WI38 (cell line): ENCODE results near the gene RPS6KA2.
A peak's percentile ranks its signal among the peaks of the same experiment; 100 is the strongest.
"Not testable (repeated sequence)": the region's sequence is repeated elsewhere in the genome, so short reads cannot be mapped to it uniquely, and the experiment has no call there.

Source experiments
- H3K4me3 ChIP-seq: 2 replicates; pipeline ENCODE4 v1.5.1; 2011; ENCODE audit warnings: low read depth, mild to moderate bottlenecking, control low read depth, low read length
- TF ChIP-seq, protein P1 (sequence below): IDR thresholded peaks from 2 replicates; pipeline ENCODE4 v1.5.1; 2012; ENCODE audit warnings: low read depth, mild to moderate bottlenecking, control low read depth, low read length

The RPS6KA2 gene

DNA sequence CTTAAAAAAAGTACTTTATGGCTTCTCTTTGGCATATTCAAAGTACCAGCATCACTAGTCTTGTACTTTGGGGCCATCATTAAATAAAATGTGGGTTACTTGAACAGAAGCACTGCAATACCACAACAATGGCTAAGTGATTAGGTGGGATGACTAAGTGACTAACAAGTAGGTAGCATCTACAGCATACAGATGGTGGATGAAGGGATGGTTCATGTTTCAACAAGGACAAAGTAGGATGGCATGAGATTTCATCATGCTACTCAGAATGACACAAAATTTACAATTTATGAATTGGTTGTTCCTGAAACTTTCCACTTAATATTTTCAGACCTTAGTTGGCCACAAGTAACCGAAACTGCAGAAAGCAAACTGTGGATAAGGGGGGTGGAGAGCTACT, 252.0 kb downstream of the RPS6KA2 start:
- TF ChIP-seq, protein P1, sequence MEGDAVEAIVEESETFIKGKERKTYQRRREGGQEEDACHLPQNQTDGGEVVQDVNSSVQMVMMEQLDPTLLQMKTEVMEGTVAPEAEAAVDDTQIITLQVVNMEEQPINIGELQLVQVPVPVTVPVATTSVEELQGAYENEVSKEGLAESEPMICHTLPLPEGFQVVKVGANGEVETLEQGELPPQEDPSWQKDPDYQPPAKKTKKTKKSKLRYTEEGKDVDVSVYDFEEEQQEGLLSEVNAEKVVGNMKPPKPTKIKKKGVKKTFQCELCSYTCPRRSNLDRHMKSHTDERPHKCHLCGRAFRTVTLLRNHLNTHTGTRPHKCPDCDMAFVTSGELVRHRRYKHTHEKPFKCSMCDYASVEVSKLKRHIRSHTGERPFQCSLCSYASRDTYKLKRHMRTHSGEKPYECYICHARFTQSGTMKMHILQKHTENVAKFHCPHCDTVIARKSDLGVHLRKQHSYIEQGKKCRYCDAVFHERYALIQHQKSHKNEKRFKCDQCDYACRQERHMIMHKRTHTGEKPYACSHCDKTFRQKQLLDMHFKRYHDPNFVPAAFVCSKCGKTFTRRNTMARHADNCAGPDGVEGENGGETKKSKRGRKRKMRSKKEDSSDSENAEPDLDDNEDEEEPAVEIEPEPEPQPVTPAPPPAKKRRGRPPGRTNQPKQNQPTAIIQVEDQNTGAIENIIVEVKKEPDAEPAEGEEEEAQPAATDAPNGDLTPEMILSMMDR, result no peak
- H3K4me3 ChIP-seq, result no peak overlapping the region

DNA sequence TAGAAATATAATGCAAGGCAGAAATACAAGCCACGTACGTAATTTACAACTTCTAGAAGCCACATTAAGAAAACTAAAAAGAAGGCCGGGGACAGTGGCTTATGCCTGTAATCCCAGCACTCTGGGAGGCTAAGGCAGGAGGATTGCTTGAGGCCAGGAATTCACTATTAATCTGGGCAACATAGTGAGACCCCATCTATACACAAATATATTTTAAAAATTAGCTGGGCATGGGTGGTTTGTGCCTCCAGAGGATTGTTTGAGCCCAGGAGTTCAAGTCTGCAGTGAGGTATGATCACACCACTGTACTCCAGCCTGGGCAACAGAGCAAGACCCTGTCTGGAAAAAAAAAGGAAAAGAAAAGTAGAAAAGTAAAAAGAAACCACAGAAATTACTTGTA, 256.6 kb downstream of the RPS6KA2 start:
- TF ChIP-seq, protein P1, result no peak

DNA sequence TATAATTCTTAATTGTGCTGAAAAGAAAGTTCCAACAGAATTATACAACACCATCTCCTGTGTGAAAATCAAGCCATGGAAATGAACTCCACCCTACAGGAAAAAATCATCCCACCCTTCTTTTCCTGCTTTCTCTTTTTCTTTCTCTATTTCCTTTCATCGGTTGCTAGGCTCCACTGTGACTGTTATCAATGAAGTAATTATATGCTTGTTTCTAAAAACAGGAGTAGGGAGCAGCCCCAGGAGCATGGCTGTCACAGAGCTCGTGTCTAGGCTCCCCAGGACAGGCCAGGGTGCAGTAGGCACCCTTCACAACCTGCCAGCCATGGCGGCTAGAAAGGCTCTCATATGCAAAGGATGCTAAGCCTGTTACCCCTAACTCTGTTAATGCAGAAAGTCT, 257.3 kb downstream of the RPS6KA2 start:
- TF ChIP-seq, protein P1, result no peak
- H3K4me3 ChIP-seq, result no peak overlapping the region

More for the DNA sequence above, 256.6 kb downstream of the RPS6KA2 start:
- H3K4me3 ChIP-seq, result no peak overlapping the region

DNA sequence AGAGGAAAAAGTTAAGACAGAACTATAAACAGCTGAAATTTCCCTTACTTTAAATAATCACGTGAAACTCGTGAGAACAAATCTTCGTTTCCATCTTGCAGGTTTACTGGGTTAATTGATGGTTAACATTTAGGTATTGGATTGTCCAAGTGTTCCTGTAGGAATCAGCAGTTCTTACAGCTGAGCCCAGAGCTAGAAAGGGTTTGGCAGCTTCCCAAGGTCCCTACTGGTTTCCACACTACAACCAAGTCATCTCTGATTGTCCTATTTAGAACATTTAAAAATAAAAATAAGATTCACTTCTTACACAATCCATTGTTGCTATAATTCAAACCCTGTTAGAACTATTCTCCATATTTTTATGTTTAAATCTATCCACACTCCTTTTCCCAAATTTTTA, 260.1 kb downstream of the RPS6KA2 start:
- TF ChIP-seq, protein P1, result no peak

DNA sequence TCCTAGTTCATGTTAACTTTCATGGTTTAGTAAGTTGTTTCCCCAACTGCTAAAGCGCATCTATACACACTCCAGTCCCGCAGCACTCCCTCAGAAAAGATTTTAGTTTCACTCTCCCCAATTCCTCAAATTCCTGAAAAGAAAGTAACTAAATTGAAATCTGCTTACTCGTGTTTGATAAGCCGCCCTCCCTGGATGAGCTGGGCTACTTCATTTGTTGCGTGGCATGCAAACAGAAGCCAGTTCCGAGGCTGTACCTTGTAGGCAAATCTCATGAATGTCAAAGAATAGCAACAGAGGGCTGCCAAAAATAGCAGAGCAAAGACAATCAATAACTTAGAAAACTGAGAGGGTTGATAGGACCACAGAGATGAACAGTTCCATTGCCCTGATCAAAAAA, 261.2 kb downstream of the RPS6KA2 start:
- 0 out of 2 replicates have a peak overlapping the region, but pooled peaks have one; percentile 8 for H3K4me3 ChIP-seq

More for the DNA sequence above, 260.1 kb downstream of the RPS6KA2 start:
- no peak overlapping the region for H3K4me3 ChIP-seq

DNA sequence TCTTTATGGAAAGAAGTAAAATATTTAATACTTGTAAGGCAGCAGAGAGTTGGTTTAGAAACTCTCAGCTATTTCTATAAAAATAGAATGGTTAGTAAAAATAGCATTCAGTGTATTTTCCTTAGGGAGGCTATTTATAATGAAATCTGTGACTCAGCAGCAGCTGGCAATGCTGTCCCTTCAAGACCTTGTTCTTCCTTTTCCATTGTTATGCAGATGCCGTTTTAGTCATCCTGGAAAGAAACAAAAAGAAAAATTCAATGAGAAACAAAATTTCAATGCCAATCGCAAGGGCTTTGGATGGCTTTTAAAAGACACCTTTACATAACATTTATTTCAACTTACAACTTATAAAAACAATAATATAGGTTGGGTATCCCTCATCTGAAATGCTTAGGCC, 261.8 kb downstream of the RPS6KA2 start:
- H3K4me3 ChIP-seq, result no peak overlapping the region

More for the DNA sequence above, 261.2 kb downstream of the RPS6KA2 start:
- TF ChIP-seq, protein P1, result no peak

DNA sequence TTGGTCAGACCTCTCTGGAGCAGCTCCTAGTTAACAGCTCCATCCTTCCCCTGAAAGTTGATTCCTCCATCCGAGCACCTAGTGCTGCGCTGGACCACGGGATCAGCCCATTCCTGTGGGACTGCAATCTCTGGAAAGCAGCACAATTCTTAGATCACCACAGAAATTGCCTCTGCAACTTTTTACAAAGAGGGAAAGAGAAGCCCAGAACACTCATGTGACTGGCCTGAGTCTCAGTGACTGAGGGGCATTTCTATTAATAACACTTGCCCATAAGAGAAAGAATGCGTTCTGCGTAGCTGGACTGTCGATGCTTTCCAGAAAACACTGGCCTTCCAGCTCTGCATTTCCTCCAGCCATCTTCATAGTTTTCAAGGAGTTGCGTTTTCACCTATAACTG, 262.6 kb downstream of the RPS6KA2 start:
- TF ChIP-seq, protein P1, result no peak

More for the DNA sequence above, 261.8 kb downstream of the RPS6KA2 start:
- TF ChIP-seq, protein P1, result no peak

DNA sequence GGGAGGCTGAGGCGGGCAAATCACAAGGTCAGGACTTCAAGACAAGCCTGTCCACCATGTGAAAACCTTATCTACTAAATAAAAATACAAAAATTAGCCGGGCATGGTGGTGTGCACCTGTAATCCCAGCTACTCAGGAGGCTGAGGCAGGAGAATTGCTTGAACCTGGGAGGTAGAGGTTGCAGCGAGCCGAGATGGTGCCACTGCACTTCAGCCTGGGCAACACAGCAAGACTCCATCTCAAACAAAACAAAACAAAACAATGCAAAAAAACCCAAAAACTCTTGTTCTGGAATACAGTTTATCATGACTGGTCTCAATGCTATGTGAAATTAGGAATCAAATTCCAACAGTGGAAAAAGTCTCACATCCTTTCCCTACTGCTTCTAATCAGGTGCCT, 264.6 kb downstream of the RPS6KA2 start:
- H3K4me3 ChIP-seq, result not testable (repeated sequence)

More for the DNA sequence above, 262.6 kb downstream of the RPS6KA2 start:
- no peak overlapping the region for H3K4me3 ChIP-seq
